SK-MEL-5 (cell line): ENCODE results near the gene EP400. TPM values are rescaled to one million over a fixed set of nuclear protein-coding genes. Genes with fewer than 3 reads are reported as not detected.

ENCODE experiments used
- DNase-seq: peaks from one replicate; pipeline ENCODE4 v3.0.0-alpha.2; 2016; ENCODE audit warnings: low read depth, low spot score
- in situ Hi-C: cut with HindIII; loops from 2 replicates; pipeline ENCODE4 v1.10.0; 2016; ENCODE audit warnings: low sequenced_read_pairs, high pct_unique_total_duplicates, low pct_unique_long_range_greater_than_20kb
- total RNA-seq: library from RNA; depleted of rRNA; stranded (reverse); fragments of >200 nt; shearing (Covaris generic); gene quantifications from 2 replicates; pipeline ENCODE4 v1.2.3, GENCODE V29; 2014

The EP400 gene
- total RNA-seq, 1 experiment from 2014 or later = 5.7 TPM

- in situ Hi-C loops = no loop called here
- DNase-seq = no peak
These were observed 40.6 kb downstream of the EP400 start for GRCh38 chr12:131990066-131990979.

GRCh38 chr12:131990980-131991305, 41.2 kb downstream of the EP400 start:
- in situ Hi-C loops = no loop called here
- no peak for DNase-seq

GRCh38 chr12:131991816-131992430, 42.2 kb downstream of the EP400 start:
- in situ Hi-C loops = no loop called here
- no peak for DNase-seq

GRCh38 chr12:131994589-131994988, 44.8 kb downstream of the EP400 start:
- in situ Hi-C loops = no loop called here

GRCh38 chr12:132000286-132000872, 50.6 kb downstream of the EP400 start:
- in situ Hi-C loops = no loop called here
- no peak for DNase-seq

More at GRCh38 chr12:131994589-131994988, 44.8 kb downstream of the EP400 start:
- DNase-seq = no peak

- in situ Hi-C loops = no loop called here
- DNase-seq = no peak
These were observed 54.1 kb downstream of the EP400 start for GRCh38 chr12:132003846-132004245.

GRCh38 chr12:132004946-132005345, 55.2 kb downstream of the EP400 start:
- in situ Hi-C loops = no loop called here

GRCh38 chr12:132006056-132006680, 56.4 kb downstream of the EP400 start:
- no peak for DNase-seq
- in situ Hi-C loops = no loop called here

More at GRCh38 chr12:132004946-132005345, 55.2 kb downstream of the EP400 start:
- no peak for DNase-seq

- in situ Hi-C loops = no loop called here
- no peak for DNase-seq
These were observed 57.3 kb downstream of the EP400 start for GRCh38 chr12:132007041-132007440.

- DNase-seq = no peak
- in situ Hi-C loops = no loop called here
These were observed 59.7 kb downstream of the EP400 start for GRCh38 chr12:132009336-132009859.

GRCh38 chr12:132012919-132013568, 63.3 kb downstream of the EP400 start:
- in situ Hi-C loops = no loop called here

GRCh38 chr12:132014092-132014914, 64.6 kb downstream of the EP400 start:
- DNase-seq = no peak
- in situ Hi-C loops = no loop called here

More at GRCh38 chr12:132012919-132013568, 63.3 kb downstream of the EP400 start:
- DNase-seq = no peak

GRCh38 chr12:132014915-132015280, 65.2 kb downstream of the EP400 start:
- no peak for DNase-seq
- in situ Hi-C loops = no loop called here

GRCh38 chr12:132015686-132016430, 66.1 kb downstream of the EP400 start:
- DNase-seq = no peak
- in situ Hi-C loops = no loop called here

- no peak for DNase-seq
- in situ Hi-C loops = no loop called here
These were observed 68.6 kb downstream of the EP400 start for GRCh38 chr12:132018193-132018916.

GRCh38 chr12:132019891-132020290, 70.1 kb downstream of the EP400 start:
- no peak for DNase-seq
- in situ Hi-C loops = no loop called here
